H1 (cell line): ENCODE measurements around the gene SCCPDH. TPM values are rescaled to one million over a fixed set of nuclear protein-coding genes. Genes with fewer than 3 reads are reported as not detected.

Experiments used
- CBX5 ChIP-seq: fragments of 300-800, 300-1000 bp; sonication (generic); IDR thresholded peaks from 2 replicates; pipeline ENCODE4 v1.7.1; 2016; ENCODE audit warnings: antibody characterized with exemption, low read length, low read depth
- CEBPB ChIP-seq: IDR thresholded peaks from 2 replicates; pipeline ENCODE4 v1.6.1; 2012; ENCODE audit warnings: low read depth, low read length
- JUND ChIP-seq: IDR thresholded peaks from 2 replicates; pipeline ENCODE4 v1.6.1; 2011; ENCODE audit warnings: mild to moderate bottlenecking, improper control_type of control experiment, low read length
- PHF8 ChIP-seq: fragments of 200-600 bp; sonication (generic); conservative IDR thresholded peaks from 2 replicates; pipeline ENCODE4 v1.7.1; 2012; ENCODE audit warnings: low read depth, mild to moderate bottlenecking, inconsistent platforms, low read length, moderate library complexity
- POLR2A ChIP-seq, 2 experiments: IDR thresholded peaks; 1 replicate in 1 of 2; 2 replicates in 1 of 2; pipeline ENCODE4 v1.6.1; 2011; ENCODE audit warnings: low read depth in 2 of 2, low read length in 2 of 2, mild to moderate bottlenecking in 2 of 2; ENCODE audit errors: control extremely low read depth in 1 of 2
- SIRT6 ChIP-seq: IDR thresholded peaks from one replicate; pipeline ENCODE4 v1.7.1; 2012; ENCODE audit warnings: low read length, inconsistent platforms
- TBP ChIP-seq: IDR thresholded peaks from 2 replicates; pipeline ENCODE4 v1.6.1; 2011; ENCODE audit warnings: low read depth, low read length, improper control_type of control experiment
- polyA plus RNA-seq, 7 experiments: library from polyadenylated mRNA; depleted of rRNA in 3 of 7; stranded (reverse) in 5 of 7; unstranded in 2 of 7; fragments of >200 nt in 5 of 7; fragments of 200-250 nt in 2 of 7; gene quantifications; 1 replicate in 5 of 7; 2 replicates in 1 of 7; 4 replicates in 1 of 7; pipeline versions ENCODE4 v1.2.1 to v1.2.3, GENCODE V29; 2011 to 2013; ENCODE audit warnings: missing spikeins in 2 of 7, mixed read lengths in 2 of 7
- total RNA-seq: library from RNA; stranded (reverse); fragmentation: NEBNext Ultra II Directional; extraction: Animal tissue kit (Norgen Biotek cat#: 25700); gene quantifications from 2 replicates; pipeline ENCODE4 v1.2.1, GENCODE V29; 2021
- TF ChIP-seq, protein P1 (sequence below): fragments of 300-600 bp; sonication (generic); IDR thresholded peaks from 2 replicates; pipeline ENCODE4 v1.7.1; 2012; ENCODE audit warnings: low read length, moderate library complexity, mild to moderate bottlenecking, inconsistent platforms; ENCODE audit not compliant: insufficient replicate concordance
- TF ChIP-seq, protein P2 (sequence below), 3 experiments: IDR thresholded peaks; 1 replicate in 2 of 3; 2 replicates in 1 of 3; pipeline versions ENCODE4 v1.5.1 to v1.6.1; 2011; ENCODE audit warnings: low read length in 3 of 3, mild to moderate bottlenecking in 3 of 3, inconsistent platforms in 2 of 3, low read depth in 1 of 3, moderate library complexity in 1 of 3; ENCODE audit not compliant: insufficient read depth in 1 of 3; ENCODE audit errors: control extremely low read depth in 1 of 3

The SCCPDH gene
- total and polyA plus RNA-seq, 2 of the 8 experiments (the other 6 are each of a cell fraction or from before 2014, with no cell fraction given): 9.5 to 17.0 TPM

DNA sequence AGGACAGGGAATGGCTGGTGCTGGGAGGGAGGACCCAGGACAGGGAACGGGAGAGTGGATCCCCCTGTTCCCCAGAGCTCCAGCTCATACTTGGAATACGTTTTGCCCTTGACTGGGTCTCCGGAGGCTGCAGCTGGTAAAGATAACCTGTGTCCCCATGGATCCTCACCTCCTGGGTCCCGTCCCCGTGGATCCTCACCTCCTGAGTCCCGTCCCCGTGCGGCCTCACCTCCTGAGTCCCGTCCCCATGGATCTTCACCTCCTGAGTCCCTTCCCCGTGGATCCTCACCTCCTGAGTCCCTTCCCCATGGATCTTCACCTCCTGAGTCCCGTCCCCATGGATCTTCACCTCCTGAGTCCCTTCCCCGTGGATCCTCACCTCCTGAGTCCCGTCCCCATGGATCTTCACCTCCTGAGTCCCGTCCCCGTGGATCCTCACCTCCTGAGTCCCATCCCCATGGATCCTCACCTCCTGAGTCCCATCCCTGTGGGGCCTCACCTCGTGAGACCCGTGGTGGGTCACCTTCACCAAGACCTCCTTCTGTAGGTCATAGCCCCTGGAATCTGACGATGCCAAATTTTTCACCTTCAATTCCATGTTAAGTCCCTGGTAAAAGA, 61.4 kb downstream of the SCCPDH start (continued):
- TF ChIP-seq, protein P1, sequence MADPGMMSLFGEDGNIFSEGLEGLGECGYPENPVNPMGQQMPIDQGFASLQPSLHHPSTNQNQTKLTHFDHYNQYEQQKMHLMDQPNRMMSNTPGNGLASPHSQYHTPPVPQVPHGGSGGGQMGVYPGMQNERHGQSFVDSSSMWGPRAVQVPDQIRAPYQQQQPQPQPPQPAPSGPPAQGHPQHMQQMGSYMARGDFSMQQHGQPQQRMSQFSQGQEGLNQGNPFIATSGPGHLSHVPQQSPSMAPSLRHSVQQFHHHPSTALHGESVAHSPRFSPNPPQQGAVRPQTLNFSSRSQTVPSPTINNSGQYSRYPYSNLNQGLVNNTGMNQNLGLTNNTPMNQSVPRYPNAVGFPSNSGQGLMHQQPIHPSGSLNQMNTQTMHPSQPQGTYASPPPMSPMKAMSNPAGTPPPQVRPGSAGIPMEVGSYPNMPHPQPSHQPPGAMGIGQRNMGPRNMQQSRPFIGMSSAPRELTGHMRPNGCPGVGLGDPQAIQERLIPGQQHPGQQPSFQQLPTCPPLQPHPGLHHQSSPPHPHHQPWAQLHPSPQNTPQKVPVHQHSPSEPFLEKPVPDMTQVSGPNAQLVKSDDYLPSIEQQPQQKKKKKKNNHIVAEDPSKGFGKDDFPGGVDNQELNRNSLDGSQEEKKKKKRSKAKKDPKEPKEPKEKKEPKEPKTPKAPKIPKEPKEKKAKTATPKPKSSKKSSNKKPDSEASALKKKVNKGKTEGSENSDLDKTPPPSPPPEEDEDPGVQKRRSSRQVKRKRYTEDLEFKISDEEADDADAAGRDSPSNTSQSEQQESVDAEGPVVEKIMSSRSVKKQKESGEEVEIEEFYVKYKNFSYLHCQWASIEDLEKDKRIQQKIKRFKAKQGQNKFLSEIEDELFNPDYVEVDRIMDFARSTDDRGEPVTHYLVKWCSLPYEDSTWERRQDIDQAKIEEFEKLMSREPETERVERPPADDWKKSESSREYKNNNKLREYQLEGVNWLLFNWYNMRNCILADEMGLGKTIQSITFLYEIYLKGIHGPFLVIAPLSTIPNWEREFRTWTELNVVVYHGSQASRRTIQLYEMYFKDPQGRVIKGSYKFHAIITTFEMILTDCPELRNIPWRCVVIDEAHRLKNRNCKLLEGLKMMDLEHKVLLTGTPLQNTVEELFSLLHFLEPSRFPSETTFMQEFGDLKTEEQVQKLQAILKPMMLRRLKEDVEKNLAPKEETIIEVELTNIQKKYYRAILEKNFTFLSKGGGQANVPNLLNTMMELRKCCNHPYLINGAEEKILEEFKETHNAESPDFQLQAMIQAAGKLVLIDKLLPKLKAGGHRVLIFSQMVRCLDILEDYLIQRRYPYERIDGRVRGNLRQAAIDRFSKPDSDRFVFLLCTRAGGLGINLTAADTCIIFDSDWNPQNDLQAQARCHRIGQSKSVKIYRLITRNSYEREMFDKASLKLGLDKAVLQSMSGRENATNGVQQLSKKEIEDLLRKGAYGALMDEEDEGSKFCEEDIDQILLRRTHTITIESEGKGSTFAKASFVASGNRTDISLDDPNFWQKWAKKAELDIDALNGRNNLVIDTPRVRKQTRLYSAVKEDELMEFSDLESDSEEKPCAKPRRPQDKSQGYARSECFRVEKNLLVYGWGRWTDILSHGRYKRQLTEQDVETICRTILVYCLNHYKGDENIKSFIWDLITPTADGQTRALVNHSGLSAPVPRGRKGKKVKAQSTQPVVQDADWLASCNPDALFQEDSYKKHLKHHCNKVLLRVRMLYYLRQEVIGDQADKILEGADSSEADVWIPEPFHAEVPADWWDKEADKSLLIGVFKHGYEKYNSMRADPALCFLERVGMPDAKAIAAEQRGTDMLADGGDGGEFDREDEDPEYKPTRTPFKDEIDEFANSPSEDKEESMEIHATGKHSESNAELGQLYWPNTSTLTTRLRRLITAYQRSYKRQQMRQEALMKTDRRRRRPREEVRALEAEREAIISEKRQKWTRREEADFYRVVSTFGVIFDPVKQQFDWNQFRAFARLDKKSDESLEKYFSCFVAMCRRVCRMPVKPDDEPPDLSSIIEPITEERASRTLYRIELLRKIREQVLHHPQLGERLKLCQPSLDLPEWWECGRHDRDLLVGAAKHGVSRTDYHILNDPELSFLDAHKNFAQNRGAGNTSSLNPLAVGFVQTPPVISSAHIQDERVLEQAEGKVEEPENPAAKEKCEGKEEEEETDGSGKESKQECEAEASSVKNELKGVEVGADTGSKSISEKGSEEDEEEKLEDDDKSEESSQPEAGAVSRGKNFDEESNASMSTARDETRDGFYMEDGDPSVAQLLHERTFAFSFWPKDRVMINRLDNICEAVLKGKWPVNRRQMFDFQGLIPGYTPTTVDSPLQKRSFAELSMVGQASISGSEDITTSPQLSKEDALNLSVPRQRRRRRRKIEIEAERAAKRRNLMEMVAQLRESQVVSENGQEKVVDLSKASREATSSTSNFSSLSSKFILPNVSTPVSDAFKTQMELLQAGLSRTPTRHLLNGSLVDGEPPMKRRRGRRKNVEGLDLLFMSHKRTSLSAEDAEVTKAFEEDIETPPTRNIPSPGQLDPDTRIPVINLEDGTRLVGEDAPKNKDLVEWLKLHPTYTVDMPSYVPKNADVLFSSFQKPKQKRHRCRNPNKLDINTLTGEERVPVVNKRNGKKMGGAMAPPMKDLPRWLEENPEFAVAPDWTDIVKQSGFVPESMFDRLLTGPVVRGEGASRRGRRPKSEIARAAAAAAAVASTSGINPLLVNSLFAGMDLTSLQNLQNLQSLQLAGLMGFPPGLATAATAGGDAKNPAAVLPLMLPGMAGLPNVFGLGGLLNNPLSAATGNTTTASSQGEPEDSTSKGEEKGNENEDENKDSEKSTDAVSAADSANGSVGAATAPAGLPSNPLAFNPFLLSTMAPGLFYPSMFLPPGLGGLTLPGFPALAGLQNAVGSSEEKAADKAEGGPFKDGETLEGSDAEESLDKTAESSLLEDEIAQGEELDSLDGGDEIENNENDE: no peak
- no peak for TF ChIP-seq TBP
- no peak for TF ChIP-seq JUND
- TF ChIP-seq, protein P2, sequence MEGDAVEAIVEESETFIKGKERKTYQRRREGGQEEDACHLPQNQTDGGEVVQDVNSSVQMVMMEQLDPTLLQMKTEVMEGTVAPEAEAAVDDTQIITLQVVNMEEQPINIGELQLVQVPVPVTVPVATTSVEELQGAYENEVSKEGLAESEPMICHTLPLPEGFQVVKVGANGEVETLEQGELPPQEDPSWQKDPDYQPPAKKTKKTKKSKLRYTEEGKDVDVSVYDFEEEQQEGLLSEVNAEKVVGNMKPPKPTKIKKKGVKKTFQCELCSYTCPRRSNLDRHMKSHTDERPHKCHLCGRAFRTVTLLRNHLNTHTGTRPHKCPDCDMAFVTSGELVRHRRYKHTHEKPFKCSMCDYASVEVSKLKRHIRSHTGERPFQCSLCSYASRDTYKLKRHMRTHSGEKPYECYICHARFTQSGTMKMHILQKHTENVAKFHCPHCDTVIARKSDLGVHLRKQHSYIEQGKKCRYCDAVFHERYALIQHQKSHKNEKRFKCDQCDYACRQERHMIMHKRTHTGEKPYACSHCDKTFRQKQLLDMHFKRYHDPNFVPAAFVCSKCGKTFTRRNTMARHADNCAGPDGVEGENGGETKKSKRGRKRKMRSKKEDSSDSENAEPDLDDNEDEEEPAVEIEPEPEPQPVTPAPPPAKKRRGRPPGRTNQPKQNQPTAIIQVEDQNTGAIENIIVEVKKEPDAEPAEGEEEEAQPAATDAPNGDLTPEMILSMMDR (IDR thresholded peaks at IDR 0.05; ENCODE audit: control extremely low read depth in 1 of 3, insufficient read depth in 1 of 3, low read depth in 1 of 3, low read length in 3 of 3): no peak
- TF ChIP-seq POLR2A (IDR thresholded peaks at IDR 0.05; ENCODE audit: control extremely low read depth in 1 of 2, low read depth in 2 of 2, low read length in 2 of 2): no peak
- no peak for TF ChIP-seq CBX5
- TF ChIP-seq PHF8: no peak
- no peak for TF ChIP-seq SIRT6
- TF ChIP-seq CEBPB: no peak
